Thoracic aorta (tissue), 2 donors: Measurements from ENCODE around the gene SH3PXD2B. TPM values are rescaled to one million over a fixed set of nuclear protein-coding genes. Genes with fewer than 3 reads are reported as not detected.
"Not testable (repeated sequence)": the region's sequence is repeated elsewhere in the genome, so short reads cannot be mapped to it uniquely, and the experiment has no call there.

Source experiments
- ATAC-seq: fragments of 150-250 bp; one replicate; pipeline ENCODE4 v1.8.0; 2017; ENCODE audit warnings: low read depth; ENCODE audit not compliant: insufficient number of reproducible peaks, low FRiP score
- DNase-seq: peaks from one replicate; pipeline ENCODE4 v3.0.0-alpha.2; 2020; ENCODE audit warnings: low spot score
- H3K27ac ChIP-seq, 2 donors: fragments of 200-600 bp; sonication (generic); 1 replicate in 1 of 2; 2 replicates in 1 of 2; pipeline ENCODE4 v1.5.1; 2016; ENCODE audit warnings: mild to moderate bottlenecking in 2 of 2, moderate library complexity in 2 of 2
- H3K27me3 ChIP-seq: fragments of 200-600 bp; sonication (generic); replicated peaks from 2 replicates; pipeline ENCODE4 v1.6.0; 2016; ENCODE audit warnings: mild to moderate bottlenecking; ENCODE audit not compliant: insufficient read depth
- H3K36me3 ChIP-seq: fragments of 200-600 bp; sonication (generic); one replicate; pipeline ENCODE4 v1.5.1; 2016
- H3K4me1 ChIP-seq, 2 donors: fragments of 200-600 bp; sonication (generic); 1 replicate in 1 of 2; 2 replicates in 1 of 2; pipeline versions ENCODE4 v1.5.1 to v1.6.0; 2016; ENCODE audit warnings: low read depth in 2 of 2, mild to moderate bottlenecking in 1 of 2; ENCODE audit not compliant: control insufficient read depth in 1 of 2
- H3K4me3 ChIP-seq: fragments of 200-600 bp; sonication (generic); 2 replicates; pipeline ENCODE4 v1.5.1; 2016; ENCODE audit warnings: mild to moderate bottlenecking
- H3K9me3 ChIP-seq: fragments of 200-600 bp; sonication (generic); 2 replicates; pipeline ENCODE4 v1.5.1; 2016
- CTCF ChIP-seq: fragments of 200-600 bp; sonication (generic); IDR thresholded peaks from one replicate; pipeline ENCODE4 v1.5.1; 2019; ENCODE audit warnings: antibody characterized with exemption
- total RNA-seq, 2 donors: library from RNA; depleted of rRNA; stranded (reverse); fragments of >200 nt; gene quantifications; one replicate each; pipeline versions ENCODE4 v1.1.0 to v1.2.3, GENCODE V29; 2016

Gene SH3PXD2B
- total RNA-seq, 2 donors from 2014 or later, result 31.4 to 42.0 TPM

GRCh38 chr5:172411484-172412072 is 42.7 kb downstream of the SH3PXD2B start:
- no peaks in the 10 kb centered on the region for H3K36me3 ChIP-seq
- no peaks in the 10 kb centered on the region for H3K27me3 ChIP-seq
- no peaks in the 10 kb centered on the region for H3K9me3 ChIP-seq
- H3K4me3 ChIP-seq, result no peak overlapping the region
- no peak for TF ChIP-seq CTCF
- ATAC-seq (no peak), DNase-seq (no peak)
- H3K4me1 ChIP-seq, result peaks cover 34 to 63% of the 10 kb centered on the region in 2 donors
- no peak overlapping the region for H3K27ac ChIP-seq

- Histone ChIP-seq H3K4me3 (no peak overlapping the region), H3K36me3 (no peaks in the 10 kb centered on the region), H3K27ac (no peak overlapping the region), H3K9me3 (no peaks in the 10 kb centered on the region), H3K4me1 (peaks cover 34 to 63% of the 10 kb centered on the region in 2 donors), H3K27me3 (no peaks in the 10 kb centered on the region)
- TF ChIP-seq CTCF, result no peak
- no peak for DNase-seq
- no peak for ATAC-seq
Measured at GRCh38 chr5:172410662-172411483, 43.5 kb downstream of the SH3PXD2B start.

- H3K27ac ChIP-seq, result no peak overlapping the region
- H3K4me3 ChIP-seq, result no peak overlapping the region
- ATAC-seq, result no peak
- no peaks in the 10 kb centered on the region for H3K36me3 ChIP-seq
- H3K27me3 ChIP-seq, result no peaks in the 10 kb centered on the region
- DNase-seq, result no peak
- peaks cover 34 to 59% of the 10 kb centered on the region in 2 donors for H3K4me1 ChIP-seq
- no peaks in the 10 kb centered on the region for H3K9me3 ChIP-seq
- no peak for TF ChIP-seq CTCF
Measured at GRCh38 chr5:172410160-172410559, 44.2 kb downstream of the SH3PXD2B start.

GRCh38 chr5:172409477-172409876 is 44.8 kb downstream of the SH3PXD2B start:
- not testable (repeated sequence) for H3K27me3 ChIP-seq, H3K27ac ChIP-seq, ATAC-seq, H3K4me3 ChIP-seq, DNase-seq, H3K36me3 ChIP-seq, H3K9me3 ChIP-seq
- H3K4me1 ChIP-seq, result peaks cover 28 to 52% of the 10 kb centered on the region in 2 donors

GRCh38 chr5:172407822-172408221 is 46.5 kb downstream of the SH3PXD2B start:
- no peak for ATAC-seq
- peak overlapping the region in 1 of 2 donors; percentile 7 for H3K27ac ChIP-seq
- DNase-seq, result no peak
- no peaks in the 10 kb centered on the region for H3K9me3 ChIP-seq
- no peak overlapping the region for H3K4me3 ChIP-seq
- no peaks in the 10 kb centered on the region for H3K27me3 ChIP-seq
- TF ChIP-seq CTCF, result no peak
- H3K36me3 ChIP-seq, result peaks cover 4% of the 10 kb centered on the region
- H3K4me1 ChIP-seq, result peaks cover 21 to 48% of the 10 kb centered on the region in 2 donors
